Calu3 (cell line): ENCODE data around the gene TOP3B. TPM values are rescaled to one million over a fixed set of nuclear protein-coding genes. Genes with fewer than 3 reads are reported as not detected.

Source experiments
- BruUV-seq: library from RNA; stranded (reverse); fragments of 400-500 nt; replicated peaks from 2 replicates; lab custom pipeline; 2021; lab: Mats Ljungman, UMichigan
- CTCF ChIA-PET: fragments of 300-600 bp; sonication (Branson Sonifier 250); formaldehyde crosslinking; loops from one replicate; lab custom pipeline; 2022; ENCODE audit warnings: antibody characterized with exemption; lab: Charles Lee
- DNase-seq: peaks from one replicate; pipeline ENCODE4 v3.0.0; 2022
- H3K27ac Mint-ChIP-seq: one replicate; pipeline ENCODE4 v1.8.0; 2022; ENCODE audit warnings: mixed read lengths; ENCODE audit not compliant: unreplicated experiment
- H3K27me3 Mint-ChIP-seq: one replicate; pipeline ENCODE4 v1.8.0; 2022; ENCODE audit warnings: mixed read lengths; ENCODE audit not compliant: unreplicated experiment
- H3K36me3 Mint-ChIP-seq: one replicate; pipeline ENCODE4 v1.8.0; 2022; ENCODE audit warnings: mild to moderate bottlenecking, moderate library complexity, mixed read lengths; ENCODE audit not compliant: insufficient read depth, unreplicated experiment
- H3K4me1 Mint-ChIP-seq: one replicate; pipeline ENCODE4 v1.8.0; 2022; ENCODE audit warnings: mild to moderate bottlenecking, low read depth, mixed read lengths; ENCODE audit not compliant: unreplicated experiment
- H3K4me3 Mint-ChIP-seq: one replicate; pipeline ENCODE4 v1.8.0; 2022; ENCODE audit warnings: mild to moderate bottlenecking, low read depth, moderate library complexity, mixed read lengths; ENCODE audit not compliant: unreplicated experiment
- H3K9me3 Mint-ChIP-seq: one replicate; pipeline ENCODE4 v1.8.0; 2022; ENCODE audit warnings: low read depth, mixed read lengths; ENCODE audit not compliant: unreplicated experiment
- intact Hi-C: fragments of 100-400 bp; cut with micrococcal nuclease; formaldehyde crosslinking; loops from one replicate; pipeline ENCODE4 v1.10.0; 2022; ENCODE audit not compliant: unreplicated experiment
- total RNA-seq: library from RNA; stranded (reverse); gene quantifications from 2 replicates; pipeline ENCODE4 v1.2.3, GENCODE V29; 2022
- TF ChIP-seq, protein P1 (sequence below): fragments of 200-600 bp; IDR thresholded peaks from one replicate; pipeline ENCODE4 v1.8.0; 2022; ENCODE audit warnings: antibody characterized with exemption; ENCODE audit not compliant: unreplicated experiment

TOP3B gene
- total RNA-seq, 1 experiment from 2014 or later = 45.1 TPM

DNA sequence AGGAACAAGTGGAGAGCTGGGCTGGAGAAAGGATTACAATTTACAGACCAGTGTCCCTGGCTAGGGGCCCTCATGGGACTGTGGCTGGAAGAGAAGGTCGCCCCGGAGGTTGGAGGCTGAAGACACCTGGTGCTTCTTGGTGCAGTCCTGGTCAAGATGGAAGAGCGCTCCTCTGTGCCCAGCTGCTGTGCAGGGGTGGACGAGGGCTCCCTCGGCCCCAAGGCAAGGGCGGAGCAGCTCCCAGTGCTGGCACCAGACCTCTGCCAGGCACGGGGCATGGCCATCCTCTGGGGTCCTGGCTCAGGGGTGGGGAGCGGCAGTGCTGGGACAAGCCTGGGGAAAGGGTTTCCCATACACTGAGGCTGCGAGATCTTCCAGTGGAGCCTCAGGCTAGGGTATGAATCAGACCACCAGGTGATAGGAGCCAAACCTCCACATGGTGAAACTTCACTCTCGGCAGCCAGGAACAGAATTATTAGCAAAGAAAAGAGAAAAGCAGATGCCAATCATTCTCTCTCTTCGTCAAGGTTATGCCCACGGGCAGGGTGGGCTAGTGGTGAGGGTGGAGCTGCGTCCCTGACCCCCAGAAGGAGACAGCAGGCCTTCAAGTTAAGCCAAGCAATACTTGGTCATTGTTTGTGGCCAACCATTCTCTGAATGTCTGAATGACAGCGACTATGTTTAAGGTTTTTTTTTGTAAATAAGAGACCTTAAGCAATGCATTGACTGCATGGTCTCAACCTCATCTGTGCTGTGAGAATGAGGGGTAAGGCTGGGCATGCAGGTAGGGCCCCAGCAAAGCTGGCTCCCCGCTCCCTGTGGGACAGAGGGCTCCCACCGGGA lies 62.0 kb downstream of the TOP3B start:
- Mint-ChIP-seq H3K4me1 (no peaks in the 10 kb centered on the region), H3K36me3 (peaks cover 10% of the 10 kb centered on the region), H3K27ac (no peak overlapping the region), H3K27me3 (no peaks in the 10 kb centered on the region), H3K4me3 (no peak overlapping the region), H3K9me3 (no peaks in the 10 kb centered on the region)
- TF ChIP-seq, protein P1, sequence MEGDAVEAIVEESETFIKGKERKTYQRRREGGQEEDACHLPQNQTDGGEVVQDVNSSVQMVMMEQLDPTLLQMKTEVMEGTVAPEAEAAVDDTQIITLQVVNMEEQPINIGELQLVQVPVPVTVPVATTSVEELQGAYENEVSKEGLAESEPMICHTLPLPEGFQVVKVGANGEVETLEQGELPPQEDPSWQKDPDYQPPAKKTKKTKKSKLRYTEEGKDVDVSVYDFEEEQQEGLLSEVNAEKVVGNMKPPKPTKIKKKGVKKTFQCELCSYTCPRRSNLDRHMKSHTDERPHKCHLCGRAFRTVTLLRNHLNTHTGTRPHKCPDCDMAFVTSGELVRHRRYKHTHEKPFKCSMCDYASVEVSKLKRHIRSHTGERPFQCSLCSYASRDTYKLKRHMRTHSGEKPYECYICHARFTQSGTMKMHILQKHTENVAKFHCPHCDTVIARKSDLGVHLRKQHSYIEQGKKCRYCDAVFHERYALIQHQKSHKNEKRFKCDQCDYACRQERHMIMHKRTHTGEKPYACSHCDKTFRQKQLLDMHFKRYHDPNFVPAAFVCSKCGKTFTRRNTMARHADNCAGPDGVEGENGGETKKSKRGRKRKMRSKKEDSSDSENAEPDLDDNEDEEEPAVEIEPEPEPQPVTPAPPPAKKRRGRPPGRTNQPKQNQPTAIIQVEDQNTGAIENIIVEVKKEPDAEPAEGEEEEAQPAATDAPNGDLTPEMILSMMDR = no peak
- intact Hi-C loops = no loop called here
- CTCF ChIA-PET = interaction anchor here (0.6 kb wide), 1 partner anchor 25 kb away, joined by 3 read pairs; no protein-coding TSS in a partner anchor
- DNase-seq = no peak
- no TSS peak for BruUV-seq

DNA sequence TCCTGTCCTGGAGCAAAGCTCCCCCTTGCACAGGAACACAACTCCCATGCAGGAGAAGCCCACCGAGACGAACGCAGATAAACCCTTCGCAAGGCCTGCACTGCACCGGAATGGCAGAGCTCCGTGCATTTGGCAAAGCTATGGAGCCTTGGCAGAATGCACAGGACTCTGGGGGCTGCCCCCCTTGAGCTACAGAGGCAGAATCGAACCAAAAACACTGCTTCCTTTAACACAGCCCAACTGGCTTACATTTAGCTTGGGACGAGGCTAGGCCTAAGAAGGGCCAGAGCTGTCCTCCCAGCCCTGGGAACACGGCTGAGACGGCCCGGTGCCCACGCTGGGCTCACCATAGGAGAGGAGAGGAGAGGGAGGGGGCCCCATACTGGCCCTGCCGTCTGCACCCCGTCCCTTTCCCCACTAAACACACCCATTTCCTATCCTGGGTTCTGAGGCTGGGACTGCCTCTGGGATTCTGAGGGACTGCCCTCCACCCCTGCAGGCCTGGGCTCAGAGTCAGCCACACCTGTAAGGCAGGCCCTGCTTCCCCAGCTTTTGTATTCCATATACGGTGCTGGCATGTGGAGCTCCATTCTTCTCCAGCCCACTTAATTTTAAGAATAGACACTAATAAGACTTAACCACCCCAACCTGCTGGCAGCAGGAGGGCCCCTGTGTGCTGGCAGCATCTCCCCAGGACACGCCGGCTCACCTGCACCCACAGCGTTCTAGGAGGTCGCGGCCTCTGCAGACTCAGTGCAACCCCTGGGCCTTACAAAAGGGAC lies 62.9 kb downstream of the TOP3B start:
- H3K27ac Mint-ChIP-seq = no peak overlapping the region
- TF ChIP-seq, protein P1 = no peak
- no TSS peak for BruUV-seq

DNA sequence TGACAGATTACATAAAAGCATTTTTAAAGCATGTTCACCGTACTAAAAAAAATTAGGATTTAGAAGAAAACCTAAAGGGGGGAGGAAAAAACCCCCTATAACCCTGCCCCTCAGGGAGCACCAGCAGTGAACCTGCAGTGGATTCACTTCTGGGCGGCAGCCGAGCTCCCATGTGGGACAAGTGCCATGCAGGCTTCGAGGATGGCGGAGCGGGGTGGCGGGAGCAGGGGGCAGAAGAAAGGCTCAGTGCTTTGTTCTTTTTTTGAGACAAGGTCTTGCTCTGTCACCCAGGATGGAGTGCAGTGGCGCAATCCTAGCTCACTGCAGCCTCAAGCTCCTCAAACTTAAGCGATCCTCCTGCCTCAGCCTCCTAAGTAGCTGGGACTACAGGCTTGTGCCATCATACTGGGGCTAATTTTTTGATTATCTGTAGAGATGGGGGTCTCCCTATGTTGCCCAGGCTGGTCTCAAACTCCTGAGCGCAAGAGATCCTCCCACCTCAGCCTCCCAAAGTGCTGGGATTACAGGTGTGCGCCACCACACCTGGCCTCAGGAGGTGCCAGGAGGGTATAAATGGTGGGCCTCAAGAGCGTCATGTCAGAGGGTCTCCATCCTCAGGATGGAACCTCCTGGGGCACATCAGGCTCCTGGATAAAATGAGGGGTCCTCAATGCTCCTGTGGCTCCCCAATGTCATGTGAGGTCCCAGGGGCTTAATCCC lies 64.0 kb downstream of the TOP3B start:
- Mint-ChIP-seq H3K27me3 (no peaks in the 10 kb centered on the region), H3K4me3 (no peak overlapping the region), H3K27ac (no peak overlapping the region), H3K9me3 (no peaks in the 10 kb centered on the region), H3K36me3 (peaks cover 5% of the 10 kb centered on the region), H3K4me1 (no peaks in the 10 kb centered on the region)
- intact Hi-C loops = no loop called here
- TF ChIP-seq, protein P1 = no peak
- no peak for DNase-seq
- no TSS peak for BruUV-seq
- CTCF ChIA-PET = no interaction called here

More for the DNA sequence above, 62.9 kb downstream of the TOP3B start:
- H3K4me1 Mint-ChIP-seq = no peaks in the 10 kb centered on the region
- peaks cover 9% of the 10 kb centered on the region for H3K36me3 Mint-ChIP-seq
- CTCF ChIA-PET = interaction anchor here (0.6 kb wide), 1 partner anchor 24 kb away, joined by 3 read pairs; no protein-coding TSS in a partner anchor
- no peaks in the 10 kb centered on the region for H3K9me3 Mint-ChIP-seq
- H3K27me3 Mint-ChIP-seq = no peaks in the 10 kb centered on the region
- intact Hi-C loops = no loop called here
- no peak for DNase-seq
- no peak overlapping the region for H3K4me3 Mint-ChIP-seq

DNA sequence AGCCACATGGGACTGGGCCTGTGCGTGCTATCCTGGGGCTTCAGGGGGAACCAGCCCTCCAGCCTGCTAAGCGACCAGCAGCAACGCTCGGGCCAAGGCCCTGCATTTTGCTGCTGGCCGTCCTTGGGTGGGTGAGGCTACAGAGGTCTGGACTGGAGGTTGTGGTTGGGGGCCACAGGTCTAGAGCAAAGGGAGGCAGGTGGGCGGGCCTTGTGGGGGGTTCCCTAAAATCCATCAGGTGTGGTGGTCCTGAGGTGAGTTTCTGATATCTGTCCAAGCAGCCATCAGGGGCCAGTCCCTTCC lies 64.7 kb downstream of the TOP3B start:
- no TSS peak for BruUV-seq

More for the DNA sequence above, 64.7 kb downstream of the TOP3B start:
- Mint-ChIP-seq H3K27me3 (no peaks in the 10 kb centered on the region), H3K36me3 (peaks cover 5% of the 10 kb centered on the region), H3K4me1 (no peaks in the 10 kb centered on the region), H3K27ac (no peak overlapping the region), H3K4me3 (no peak overlapping the region), H3K9me3 (no peaks in the 10 kb centered on the region)
- no peak for DNase-seq
- CTCF ChIA-PET = no interaction called here
- intact Hi-C loops = no loop called here
- TF ChIP-seq, protein P1 = no peak
